ENCODE data around the gene ARHGAP18. TPM values are rescaled to one million over a fixed set of nuclear protein-coding genes. Genes with fewer than 3 reads are reported as not detected.

Gene ARHGAP18
- total and polyA plus RNA-seq, 5 donors from 2014 or later, result 2.2 to 5.4 (median 5.0) TPM

DNA sequence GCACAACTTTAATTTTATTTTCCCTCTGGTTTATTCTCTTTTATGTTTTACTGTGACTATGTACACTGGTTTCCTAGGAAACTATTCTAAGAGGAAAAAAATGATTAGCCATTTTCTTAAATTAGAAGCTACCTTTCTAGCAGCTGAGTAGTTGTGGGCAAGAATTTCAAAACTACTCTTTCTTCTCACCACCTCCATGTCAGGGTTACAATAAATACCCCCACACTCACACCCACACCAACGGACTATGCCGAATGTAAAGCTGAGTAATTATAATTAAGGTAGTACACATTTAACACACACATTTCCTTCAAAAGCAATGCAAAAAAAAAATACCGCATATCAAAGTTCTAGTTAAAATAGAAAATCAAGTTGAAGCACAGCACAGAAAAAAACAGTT, 78.9 kb downstream of the ARHGAP18 start:
- Histone ChIP-seq H3K9me3 (ENCODE audit: control insufficient read depth in 2 of 2, low read length in 2 of 2) (no peaks in the 10 kb centered on the region), H3K4me3 (ENCODE audit: low read depth, low read length) (no peak overlapping the region), H3K27me3 (ENCODE audit: control insufficient read depth, insufficient read depth, low read length) (no peaks in the 10 kb centered on the region), H3K4me1 (ENCODE audit: control insufficient read depth, insufficient read depth, low read length, poor library complexity, severe bottlenecking) (no peaks in the 10 kb centered on the region), H3K27ac (ENCODE audit: insufficient read depth, low read length, poor library complexity, severe bottlenecking) (no peak overlapping the region), H3K36me3 (ENCODE audit: control insufficient read depth, insufficient read depth, low read length) (peaks cover 5% of the 10 kb centered on the region)
- H3K4me3 Mint-ChIP-seq, result no peak overlapping the region
- H3K27ac Mint-ChIP-seq, result peak overlapping the region in 1 of 3 donors; percentile 7
- H3K27me3 Mint-ChIP-seq, result no peaks in the 10 kb centered on the region
- DNase-seq (no peak), ATAC-seq (ENCODE audit: low read depth in 2 of 2) (no peak)
- peaks cover 14% of the 10 kb centered on the region for H3K36me3 Mint-ChIP-seq
- H3K9me3 Mint-ChIP-seq, result no peaks in the 10 kb centered on the region
- peaks cover 0 to 8% (median 4%) of the 10 kb centered on the region in 4 donors for H3K4me1 Mint-ChIP-seq

DNA sequence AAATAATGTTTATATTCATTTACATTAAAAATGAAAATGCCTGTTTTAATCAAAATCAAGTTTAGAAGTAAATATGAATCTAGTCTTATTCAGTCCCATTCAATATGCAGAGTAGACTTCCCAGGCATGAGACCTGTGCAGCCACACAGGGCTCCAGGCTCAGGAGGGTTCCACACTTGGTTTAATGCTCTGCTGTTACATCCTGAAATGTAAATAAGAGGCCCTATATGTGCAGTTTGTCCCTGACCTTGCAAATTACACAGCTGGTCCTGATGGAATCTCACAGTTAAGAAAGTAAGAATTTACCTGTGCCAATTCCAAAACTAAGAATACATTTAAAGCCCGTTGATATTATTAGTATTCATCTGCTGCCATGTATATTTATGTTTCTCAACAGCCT, 79.4 kb downstream of the ARHGAP18 start:
- DNase-seq, result no peak
- no peak for ATAC-seq (ENCODE audit: low read depth in 2 of 2)
- Histone ChIP-seq H3K4me1 (ENCODE audit: control insufficient read depth, insufficient read depth, low read length, poor library complexity, severe bottlenecking) (no peaks in the 10 kb centered on the region), H3K36me3 (ENCODE audit: control insufficient read depth, insufficient read depth, low read length) (peaks cover 5% of the 10 kb centered on the region), H3K27ac (ENCODE audit: insufficient read depth, low read length, poor library complexity, severe bottlenecking) (no peak overlapping the region), H3K4me3 (ENCODE audit: low read depth, low read length) (no peak overlapping the region), H3K27me3 (ENCODE audit: control insufficient read depth, insufficient read depth, low read length) (no peaks in the 10 kb centered on the region), H3K9me3 (ENCODE audit: control insufficient read depth in 2 of 2, low read length in 2 of 2) (no peaks in the 10 kb centered on the region)
- H3K4me3 Mint-ChIP-seq, result no peak overlapping the region
- H3K36me3 Mint-ChIP-seq, result peaks cover 14% of the 10 kb centered on the region
- peaks cover 0 to 8% (median 4%) of the 10 kb centered on the region in 4 donors for H3K4me1 Mint-ChIP-seq
- no peaks in the 10 kb centered on the region for H3K9me3 Mint-ChIP-seq
- H3K27me3 Mint-ChIP-seq, result no peaks in the 10 kb centered on the region
- no peak overlapping the region for H3K27ac Mint-ChIP-seq

GRCh38 chr6:129628101-129628815, 81.7 kb downstream of the ARHGAP18 start:
- no peaks in the 10 kb centered on the region for H3K9me3 ChIP-seq (ENCODE audit: control insufficient read depth in 2 of 2, low read length in 2 of 2)
- Mint-ChIP-seq H3K9me3 (no peaks in the 10 kb centered on the region), H3K4me3 (no peak overlapping the region), H3K27me3 (no peaks in the 10 kb centered on the region), H3K4me1 (peaks cover 0 to 8% (median 4%) of the 10 kb centered on the region in 4 donors), H3K36me3 (peaks cover 21% of the 10 kb centered on the region), H3K27ac (no peak overlapping the region)
- no peaks in the 10 kb centered on the region for H3K27me3 ChIP-seq (ENCODE audit: control insufficient read depth, insufficient read depth, low read length)
- DNase-seq (no peak), ATAC-seq (ENCODE audit: low read depth in 2 of 2) (no peak)
- peaks cover 5% of the 10 kb centered on the region for H3K36me3 ChIP-seq (ENCODE audit: control insufficient read depth, insufficient read depth, low read length)
- H3K4me3 ChIP-seq (ENCODE audit: low read depth, low read length), result no peak overlapping the region
- H3K4me1 ChIP-seq (ENCODE audit: control insufficient read depth, insufficient read depth, low read length, poor library complexity, severe bottlenecking), result no peaks in the 10 kb centered on the region
- no peak overlapping the region for H3K27ac ChIP-seq (ENCODE audit: insufficient read depth, low read length, poor library complexity, severe bottlenecking)

DNA sequence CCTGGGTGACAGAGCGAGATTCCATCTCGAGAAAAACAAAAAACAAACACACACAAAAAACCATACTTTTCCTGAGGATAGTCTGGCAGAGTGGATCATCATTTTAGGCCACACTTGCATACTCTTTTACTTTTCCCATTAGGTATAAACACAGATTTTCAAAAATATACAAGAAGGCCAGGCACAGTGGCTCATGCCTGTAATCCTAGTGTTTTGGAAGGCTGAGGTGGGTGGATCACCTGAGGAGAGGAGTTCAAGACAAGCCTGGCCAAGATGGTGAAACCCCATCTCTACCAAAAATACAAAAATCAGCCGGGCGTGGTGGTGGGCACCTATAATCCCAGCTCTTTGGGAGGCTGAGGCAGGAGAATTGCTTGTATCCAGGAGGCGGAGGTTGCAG, 85.5 kb downstream of the ARHGAP18 start:
- Histone ChIP-seq H3K27ac (ENCODE audit: insufficient read depth, low read length, poor library complexity, severe bottlenecking) (no peak overlapping the region), H3K4me1 (ENCODE audit: control insufficient read depth, insufficient read depth, low read length, poor library complexity, severe bottlenecking) (no peaks in the 10 kb centered on the region), H3K4me3 (ENCODE audit: low read depth, low read length) (no peak overlapping the region), H3K27me3 (ENCODE audit: control insufficient read depth, insufficient read depth, low read length) (no peaks in the 10 kb centered on the region), H3K9me3 (ENCODE audit: control insufficient read depth in 2 of 2, low read length in 2 of 2) (no peaks in the 10 kb centered on the region), H3K36me3 (ENCODE audit: control insufficient read depth, insufficient read depth, low read length) (peaks cover 5% of the 10 kb centered on the region)
- H3K4me3 Mint-ChIP-seq, result no peak overlapping the region
- H3K4me1 Mint-ChIP-seq, result peaks cover 0 to 2% (median 0%) of the 10 kb centered on the region in 4 donors
- peaks cover 10% of the 10 kb centered on the region for H3K36me3 Mint-ChIP-seq
- DNase-seq (no peak), ATAC-seq (ENCODE audit: low read depth in 2 of 2) (no peak)
- no peaks in the 10 kb centered on the region for H3K27me3 Mint-ChIP-seq
- H3K9me3 Mint-ChIP-seq, result no peaks in the 10 kb centered on the region
- H3K27ac Mint-ChIP-seq, result no peak overlapping the region

- DNase-seq (no peak), ATAC-seq (ENCODE audit: low read depth in 2 of 2) (no peak)
- H3K36me3 Mint-ChIP-seq, result peaks cover 14% of the 10 kb centered on the region
- no peak overlapping the region for H3K4me3 ChIP-seq (ENCODE audit: low read depth, low read length)
- H3K4me1 ChIP-seq (ENCODE audit: control insufficient read depth, insufficient read depth, low read length, poor library complexity, severe bottlenecking), result no peaks in the 10 kb centered on the region
- H3K27me3 ChIP-seq (ENCODE audit: control insufficient read depth, insufficient read depth, low read length), result no peaks in the 10 kb centered on the region
- H3K9me3 Mint-ChIP-seq, result no peaks in the 10 kb centered on the region
- no peaks in the 10 kb centered on the region for H3K36me3 ChIP-seq (ENCODE audit: control insufficient read depth, insufficient read depth, low read length)
- H3K4me3 Mint-ChIP-seq, result no peak overlapping the region
- H3K27ac Mint-ChIP-seq, result no peak overlapping the region
- H3K27me3 Mint-ChIP-seq, result no peaks in the 10 kb centered on the region
- no peaks in the 10 kb centered on the region for H3K9me3 ChIP-seq (ENCODE audit: control insufficient read depth in 2 of 2, low read length in 2 of 2)
- H3K4me1 Mint-ChIP-seq, result peaks cover 0 to 5% (median 0%) of the 10 kb centered on the region in 4 donors
- H3K27ac ChIP-seq (ENCODE audit: insufficient read depth, low read length, poor library complexity, severe bottlenecking), result no peak overlapping the region
Measured at GRCh38 chr6:129623008-129623732, 86.8 kb downstream of the ARHGAP18 start.

DNA sequence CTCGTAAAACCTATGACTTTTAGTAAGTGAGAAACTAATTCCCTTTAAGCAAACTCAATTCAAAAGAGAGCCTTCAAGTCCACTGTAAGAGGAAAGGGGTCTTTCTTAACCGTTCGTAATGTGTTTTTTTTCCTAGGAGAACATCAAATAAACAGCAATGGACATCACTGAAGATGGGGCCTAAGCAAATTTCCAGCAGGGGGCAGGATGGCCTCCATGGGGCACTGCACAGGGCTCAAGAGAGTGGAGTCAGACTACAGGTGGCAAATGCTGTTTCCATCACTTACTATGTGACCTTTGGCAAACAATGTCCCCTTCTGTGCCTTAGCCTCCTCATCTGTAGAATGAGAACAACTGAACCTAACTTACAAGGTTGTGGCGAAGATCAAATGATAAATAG, 88.7 kb downstream of the ARHGAP18 start:
- Histone ChIP-seq H3K9me3 (ENCODE audit: control insufficient read depth in 2 of 2, low read length in 2 of 2) (no peaks in the 10 kb centered on the region), H3K4me3 (ENCODE audit: low read depth, low read length) (no peak overlapping the region), H3K27ac (ENCODE audit: insufficient read depth, low read length, poor library complexity, severe bottlenecking) (no peak overlapping the region), H3K4me1 (ENCODE audit: control insufficient read depth, insufficient read depth, low read length, poor library complexity, severe bottlenecking) (no peaks in the 10 kb centered on the region), H3K36me3 (ENCODE audit: control insufficient read depth, insufficient read depth, low read length) (no peaks in the 10 kb centered on the region), H3K27me3 (ENCODE audit: control insufficient read depth, insufficient read depth, low read length) (no peaks in the 10 kb centered on the region)
- peaks cover 14% of the 10 kb centered on the region for H3K36me3 Mint-ChIP-seq
- H3K27ac Mint-ChIP-seq, result no peak overlapping the region
- no peaks in the 10 kb centered on the region for H3K27me3 Mint-ChIP-seq
- H3K4me3 Mint-ChIP-seq, result no peak overlapping the region
- peaks cover 0 to 5% (median 0%) of the 10 kb centered on the region in 4 donors for H3K4me1 Mint-ChIP-seq
- ATAC-seq (ENCODE audit: low read depth in 2 of 2) (peak; percentile 60 to 66), DNase-seq (peak in 1 of 3 donors; percentile 46)
- no peaks in the 10 kb centered on the region for H3K9me3 Mint-ChIP-seq

DNA sequence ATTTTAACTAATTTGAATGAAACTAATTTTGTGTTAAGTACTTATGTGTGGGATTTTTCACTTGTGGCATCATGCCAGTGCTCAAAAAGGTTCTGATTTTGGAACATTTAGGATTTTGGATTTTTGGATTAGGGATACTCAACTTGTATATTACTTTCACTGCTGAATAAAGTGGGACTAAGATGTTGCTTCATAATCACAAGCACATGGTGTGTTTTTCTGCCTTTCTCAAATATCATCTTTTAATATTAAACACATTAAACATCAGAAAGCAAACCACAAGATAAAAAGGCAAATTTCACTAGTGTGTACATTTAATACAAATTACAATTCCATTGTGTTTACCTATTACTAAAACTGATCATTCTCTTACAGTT, 89.8 kb downstream of the ARHGAP18 start:
- ATAC-seq (ENCODE audit: low read depth in 2 of 2), result no peak
- H3K4me1 Mint-ChIP-seq, result peaks cover 0 to 5% (median 0%) of the 10 kb centered on the region in 4 donors
- no peaks in the 10 kb centered on the region for H3K36me3 ChIP-seq (ENCODE audit: control insufficient read depth, insufficient read depth, low read length)
- H3K9me3 ChIP-seq (ENCODE audit: control insufficient read depth in 2 of 2, low read length in 2 of 2), result no peaks in the 10 kb centered on the region
- no peak overlapping the region for H3K4me3 Mint-ChIP-seq
- H3K36me3 Mint-ChIP-seq, result peaks cover 20% of the 10 kb centered on the region
- no peak overlapping the region for H3K27ac ChIP-seq (ENCODE audit: insufficient read depth, low read length, poor library complexity, severe bottlenecking)
- no peaks in the 10 kb centered on the region for H3K9me3 Mint-ChIP-seq
- H3K4me3 ChIP-seq (ENCODE audit: low read depth, low read length), result no peak overlapping the region
- H3K27ac Mint-ChIP-seq, result no peak overlapping the region
- no peaks in the 10 kb centered on the region for H3K27me3 ChIP-seq (ENCODE audit: control insufficient read depth, insufficient read depth, low read length)
- no peaks in the 10 kb centered on the region for H3K27me3 Mint-ChIP-seq
- H3K4me1 ChIP-seq (ENCODE audit: control insufficient read depth, insufficient read depth, low read length, poor library complexity, severe bottlenecking), result no peaks in the 10 kb centered on the region
- DNase-seq, result no peak
